Thoracic aorta (tissue), 2 donors: ENCODE results near the gene LPCAT3. TPM values are rescaled to one million over a fixed set of nuclear protein-coding genes. Genes with fewer than 3 reads are reported as not detected.

Experiments
- ATAC-seq: fragments of 150-250 bp; one replicate; pipeline ENCODE4 v1.8.0; 2017; ENCODE audit warnings: low read depth; ENCODE audit not compliant: insufficient number of reproducible peaks, low FRiP score
- DNase-seq: peaks from one replicate; pipeline ENCODE4 v3.0.0-alpha.2; 2020; ENCODE audit warnings: low spot score
- H3K27ac ChIP-seq, 2 donors: fragments of 200-600 bp; sonication (generic); 1 replicate in 1 of 2; 2 replicates in 1 of 2; pipeline ENCODE4 v1.5.1; 2016; ENCODE audit warnings: mild to moderate bottlenecking in 2 of 2, moderate library complexity in 2 of 2
- H3K27me3 ChIP-seq: fragments of 200-600 bp; sonication (generic); replicated peaks from 2 replicates; pipeline ENCODE4 v1.6.0; 2016; ENCODE audit warnings: mild to moderate bottlenecking; ENCODE audit not compliant: insufficient read depth
- H3K36me3 ChIP-seq: fragments of 200-600 bp; sonication (generic); one replicate; pipeline ENCODE4 v1.5.1; 2016
- H3K4me1 ChIP-seq, 2 donors: fragments of 200-600 bp; sonication (generic); 1 replicate in 1 of 2; 2 replicates in 1 of 2; pipeline versions ENCODE4 v1.5.1 to v1.6.0; 2016; ENCODE audit warnings: low read depth in 2 of 2, mild to moderate bottlenecking in 1 of 2; ENCODE audit not compliant: control insufficient read depth in 1 of 2
- H3K4me3 ChIP-seq: fragments of 200-600 bp; sonication (generic); 2 replicates; pipeline ENCODE4 v1.5.1; 2016; ENCODE audit warnings: mild to moderate bottlenecking
- H3K9me3 ChIP-seq: fragments of 200-600 bp; sonication (generic); 2 replicates; pipeline ENCODE4 v1.5.1; 2016
- total RNA-seq, 2 donors: library from RNA; depleted of rRNA; stranded (reverse); fragments of >200 nt; gene quantifications; one replicate each; pipeline versions ENCODE4 v1.1.0 to v1.2.3, GENCODE V29; 2016
- TF ChIP-seq, protein P1 (sequence below): fragments of 200-600 bp; sonication (generic); IDR thresholded peaks from one replicate; pipeline ENCODE4 v1.5.1; 2019; ENCODE audit warnings: antibody characterized with exemption

Gene LPCAT3
- total RNA-seq, 2 donors from 2014 or later, result 40.5 to 51.9 TPM

GRCh38 chr12:6946920-6947374 is 71.3 kb downstream of the LPCAT3 start:
- no peaks in the 10 kb centered on the region for H3K27me3 ChIP-seq
- no peak overlapping the region for H3K27ac ChIP-seq
- ATAC-seq, result no peak
- H3K9me3 ChIP-seq, result no peaks in the 10 kb centered on the region
- H3K4me3 ChIP-seq, result no peak overlapping the region
- peaks cover 4% of the 10 kb centered on the region for H3K36me3 ChIP-seq
- DNase-seq, result no peak
- peaks cover 21 to 27% of the 10 kb centered on the region in 2 donors for H3K4me1 ChIP-seq
- TF ChIP-seq, protein P1, sequence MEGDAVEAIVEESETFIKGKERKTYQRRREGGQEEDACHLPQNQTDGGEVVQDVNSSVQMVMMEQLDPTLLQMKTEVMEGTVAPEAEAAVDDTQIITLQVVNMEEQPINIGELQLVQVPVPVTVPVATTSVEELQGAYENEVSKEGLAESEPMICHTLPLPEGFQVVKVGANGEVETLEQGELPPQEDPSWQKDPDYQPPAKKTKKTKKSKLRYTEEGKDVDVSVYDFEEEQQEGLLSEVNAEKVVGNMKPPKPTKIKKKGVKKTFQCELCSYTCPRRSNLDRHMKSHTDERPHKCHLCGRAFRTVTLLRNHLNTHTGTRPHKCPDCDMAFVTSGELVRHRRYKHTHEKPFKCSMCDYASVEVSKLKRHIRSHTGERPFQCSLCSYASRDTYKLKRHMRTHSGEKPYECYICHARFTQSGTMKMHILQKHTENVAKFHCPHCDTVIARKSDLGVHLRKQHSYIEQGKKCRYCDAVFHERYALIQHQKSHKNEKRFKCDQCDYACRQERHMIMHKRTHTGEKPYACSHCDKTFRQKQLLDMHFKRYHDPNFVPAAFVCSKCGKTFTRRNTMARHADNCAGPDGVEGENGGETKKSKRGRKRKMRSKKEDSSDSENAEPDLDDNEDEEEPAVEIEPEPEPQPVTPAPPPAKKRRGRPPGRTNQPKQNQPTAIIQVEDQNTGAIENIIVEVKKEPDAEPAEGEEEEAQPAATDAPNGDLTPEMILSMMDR, result no peak

DNA sequence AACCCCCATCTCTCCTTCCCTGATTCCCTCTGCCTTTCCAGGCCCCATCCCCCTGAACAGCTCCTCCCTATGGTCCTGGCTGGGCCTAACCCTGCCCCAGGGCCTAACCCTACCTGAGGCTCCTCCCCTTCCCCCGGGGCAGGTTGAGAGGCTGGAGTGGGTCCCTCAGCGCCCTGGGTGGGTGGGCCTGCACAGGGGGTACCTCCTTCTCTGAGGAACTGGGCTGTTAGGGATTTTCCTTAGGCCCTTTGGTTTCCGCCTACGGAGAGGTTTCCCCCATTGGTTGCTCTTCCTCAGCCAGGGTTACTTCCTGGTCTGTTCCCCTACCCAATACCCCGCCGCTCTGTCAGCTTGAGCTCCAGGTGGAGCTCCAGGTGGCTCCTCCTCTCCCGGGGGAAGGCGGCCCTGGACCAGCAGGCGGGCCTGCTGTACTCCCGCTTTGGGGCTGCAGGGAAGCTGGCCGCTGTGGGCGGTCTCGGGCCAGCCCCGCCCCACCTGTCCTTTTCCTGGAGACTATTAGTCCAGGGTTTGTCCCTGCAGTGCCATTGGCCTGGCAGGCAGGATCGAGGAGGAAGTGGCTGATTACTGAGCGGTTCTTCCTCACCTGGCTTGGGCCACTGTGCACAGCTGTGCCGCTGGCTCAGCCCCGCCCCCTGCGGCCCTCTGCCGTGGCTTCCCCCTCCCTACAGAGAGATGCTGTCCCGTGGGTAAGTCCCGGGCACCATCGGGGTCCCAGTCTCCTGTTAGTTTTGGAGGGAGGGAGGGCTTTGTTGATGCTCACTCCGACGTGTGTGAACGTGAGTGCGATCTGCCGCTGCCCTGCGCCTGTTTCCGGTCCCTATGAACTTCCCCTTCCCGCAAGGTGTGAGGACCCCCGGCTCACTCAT is 72.0 kb downstream of the LPCAT3 start:
- H3K36me3 ChIP-seq, result peaks cover 4% of the 10 kb centered on the region
- TF ChIP-seq, protein P1, result no peak
- H3K4me1 ChIP-seq, result peaks cover 21 to 27% of the 10 kb centered on the region in 2 donors
- no peak for ATAC-seq
- no peak for DNase-seq
- H3K27me3 ChIP-seq, result no peaks in the 10 kb centered on the region
- H3K4me3 ChIP-seq, result peak overlapping the region; percentile 51
- no peaks in the 10 kb centered on the region for H3K9me3 ChIP-seq
- no peak overlapping the region for H3K27ac ChIP-seq

- peaks cover 21 to 27% of the 10 kb centered on the region in 2 donors for H3K4me1 ChIP-seq
- H3K36me3 ChIP-seq, result peaks cover 4% of the 10 kb centered on the region
- no peaks in the 10 kb centered on the region for H3K27me3 ChIP-seq
- ATAC-seq (no peak), DNase-seq (no peak)
- TF ChIP-seq, protein P1, result no peak
- no peak overlapping the region for H3K4me3 ChIP-seq
- H3K27ac ChIP-seq, result no peak overlapping the region
- H3K9me3 ChIP-seq, result no peaks in the 10 kb centered on the region
These were observed 72.7 kb downstream of the LPCAT3 start for GRCh38 chr12:6945613-6946012.

- peak; percentile 75 for ATAC-seq
- H3K36me3 ChIP-seq, result peaks cover 4% of the 10 kb centered on the region
- peak; percentile 82 for DNase-seq
- peaks cover 21 to 27% of the 10 kb centered on the region in 2 donors for H3K4me1 ChIP-seq
- peak overlapping the region; percentile 77 for H3K4me3 ChIP-seq
- H3K9me3 ChIP-seq, result no peaks in the 10 kb centered on the region
- no peaks in the 10 kb centered on the region for H3K27me3 ChIP-seq
- peak overlapping the region; percentile 95 to 99 for H3K27ac ChIP-seq
- TF ChIP-seq, protein P1, result peak; percentile 90
These were observed 73.7 kb downstream of the LPCAT3 start for GRCh38 chr12:6944381-6945186.
